ENCODE data around the gene ELAVL1. TPM values are rescaled to one million over a fixed set of nuclear protein-coding genes. Genes with fewer than 3 reads are reported as not detected.

ELAVL1 gene
- total RNA-seq, 1 donor from 2014 or later: 49.7 TPM

- ATAC-seq: no peak
- DNase-seq (ENCODE audit: low spot score): no peak
- intact Hi-C loops (cut with DNase I): no loop called here
Measured at GRCh38 chr19:8023371-8023770, 17.9 kb upstream of the ELAVL1 start.

GRCh38 chr19:8022275-8022674, 16.8 kb upstream of the ELAVL1 start:
- no peak for DNase-seq (ENCODE audit: low spot score)
- no peak for ATAC-seq
- intact Hi-C loops (cut with DNase I): no loop called here

GRCh38 chr19:8021374-8021773, 15.9 kb upstream of the ELAVL1 start:
- DNase-seq (ENCODE audit: low spot score): no peak
- ATAC-seq: no peak
- intact Hi-C loops (cut with DNase I): no loop called here

DNA sequence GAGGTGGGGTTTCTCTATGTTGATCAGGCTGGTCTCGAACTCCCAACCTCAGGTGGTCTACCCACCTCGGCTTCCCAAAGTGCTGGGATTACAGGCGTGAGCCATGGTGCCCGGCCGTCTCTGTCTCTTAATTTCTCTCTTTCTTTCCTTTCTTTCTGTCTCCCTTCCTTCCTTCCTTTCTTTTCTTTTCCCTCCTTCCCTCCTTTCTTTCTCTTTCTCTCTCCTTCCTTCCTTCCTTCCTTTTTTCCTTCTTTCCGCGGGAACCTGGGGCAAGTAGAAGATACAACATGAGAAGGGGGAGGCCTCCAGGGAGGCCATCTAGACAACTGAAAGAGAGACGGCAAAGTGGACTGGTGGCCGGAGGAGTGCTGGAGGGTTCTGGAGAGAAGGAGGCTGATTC, 15.2 kb upstream of the ELAVL1 start:
- ATAC-seq: no peak
- DNase-seq (ENCODE audit: low spot score): no peak
- intact Hi-C loops (cut with DNase I): no loop called here

GRCh38 chr19:8017808-8018207, 12.4 kb upstream of the ELAVL1 start:
- no peak for ATAC-seq
- no peak for DNase-seq (ENCODE audit: low spot score)
- intact Hi-C loops (cut with DNase I): no loop called here

GRCh38 chr19:8004723-8005513, 523 bp downstream of the ELAVL1 start:
- DNase-seq (ENCODE audit: low spot score) (no peak), ATAC-seq (no peak)
- intact Hi-C loops (cut with DNase I): no loop called here

DNA sequence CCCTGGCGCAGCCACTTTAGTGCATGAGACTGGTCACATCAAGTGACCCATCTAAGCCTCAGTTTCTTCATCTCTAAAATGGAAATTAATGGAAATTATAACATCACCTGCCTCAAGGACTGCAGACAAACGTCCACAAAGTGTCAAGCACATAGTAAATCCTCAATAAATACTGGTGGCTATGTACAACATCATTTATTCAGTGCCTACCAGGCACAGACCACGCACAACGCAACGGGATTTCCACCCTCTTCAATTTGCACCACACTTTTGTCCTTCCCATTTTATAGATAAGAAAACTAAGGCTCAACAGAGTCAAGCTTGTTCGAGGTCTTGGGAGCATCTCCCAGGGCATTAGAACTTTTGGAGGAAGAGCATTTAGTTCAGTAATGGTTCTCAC, 1.4 kb downstream of the ELAVL1 start:
- intact Hi-C loops (cut with DNase I): no loop called here
- ATAC-seq: no peak
- DNase-seq (ENCODE audit: low spot score): no peak

DNA sequence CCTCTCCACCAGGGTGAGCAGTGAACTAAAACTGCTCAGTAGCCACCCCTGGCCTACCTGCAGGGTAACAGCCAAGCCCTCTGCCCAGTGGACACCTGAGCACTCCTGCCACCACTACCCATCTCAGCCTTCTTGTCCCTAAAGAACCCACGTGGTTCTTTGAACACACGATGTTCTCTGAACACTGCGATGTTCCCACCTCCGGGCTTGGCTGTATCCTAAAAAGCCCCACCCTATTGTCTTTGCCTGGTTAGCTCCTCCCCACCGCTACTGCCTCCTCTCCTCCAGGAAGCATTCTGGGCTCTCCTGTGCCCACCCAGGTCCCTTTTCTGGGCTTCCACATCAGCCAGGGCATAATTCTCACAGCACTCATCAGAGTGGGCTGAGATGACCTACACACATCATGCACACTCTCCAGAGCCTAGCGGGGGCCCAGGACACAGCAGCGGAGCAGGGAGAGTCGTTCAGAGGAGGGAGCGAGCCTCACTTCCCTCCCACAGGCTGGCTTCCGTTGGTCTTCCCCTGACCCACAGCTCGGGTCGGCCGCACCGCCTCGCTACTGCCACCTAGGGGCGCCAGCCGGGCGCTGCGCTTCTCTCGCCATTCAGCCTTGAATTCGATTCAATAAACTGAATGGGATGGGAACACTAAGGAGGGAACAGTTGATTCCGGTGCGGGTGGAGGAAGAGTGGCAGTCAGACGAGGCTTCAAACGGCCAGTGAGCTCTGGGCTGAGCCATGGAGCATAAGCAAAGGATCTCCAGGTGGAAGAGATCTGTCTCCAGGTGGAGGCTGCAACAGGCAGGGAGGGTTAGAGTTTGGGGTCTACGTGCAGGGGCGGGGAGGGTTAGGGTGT, 3.2 kb downstream of the ELAVL1 start:
- intact Hi-C loops (cut with DNase I): no loop called here
- peak; percentile 86 for ATAC-seq
- peak; percentile 88 for DNase-seq (ENCODE audit: low spot score)

- intact Hi-C loops (cut with DNase I): no loop called here
- no peak for ATAC-seq
Measured at GRCh38 chr19:8001651-8001994, 3.8 kb downstream of the ELAVL1 start.

DNA sequence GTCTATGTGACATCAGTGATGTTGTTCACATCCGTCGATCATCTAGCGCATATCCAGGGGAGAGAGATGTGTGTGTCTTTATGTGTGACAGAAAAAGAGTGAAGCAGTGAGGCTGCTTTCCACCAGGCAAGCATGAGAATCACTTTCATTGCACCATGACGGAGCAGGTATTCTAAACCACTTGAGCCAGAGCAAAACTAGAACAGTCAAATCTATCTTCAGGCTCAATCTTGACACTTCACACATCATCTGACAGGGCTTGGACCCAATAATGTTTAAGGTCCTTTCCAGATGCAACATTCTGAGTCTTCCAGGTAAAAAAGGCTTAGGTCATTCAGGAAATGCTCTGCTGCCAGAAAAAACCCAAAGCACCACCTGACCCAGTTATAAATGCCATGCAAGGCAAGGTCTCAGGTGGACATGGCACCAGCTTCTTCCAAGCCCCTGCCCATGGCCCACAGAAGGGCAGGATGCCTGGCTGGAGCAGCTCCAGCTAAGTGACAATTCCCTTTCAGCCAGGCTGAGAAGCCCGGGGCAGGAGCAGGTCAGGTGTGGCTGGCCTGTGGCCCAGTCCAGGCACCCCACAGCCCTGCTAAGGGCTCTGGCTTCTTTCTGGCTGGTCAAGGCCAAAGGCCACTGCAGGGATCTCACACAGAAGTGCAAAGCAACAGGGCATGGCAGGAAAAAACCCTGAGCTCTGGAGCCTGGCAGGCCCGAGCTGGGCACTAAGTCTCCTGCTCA, 5.0 kb downstream of the ELAVL1 start:
- DNase-seq (ENCODE audit: low spot score) (no peak), ATAC-seq (no peak)
- intact Hi-C loops (cut with DNase I): no loop called here

More at GRCh38 chr19:8001651-8001994, 3.8 kb downstream of the ELAVL1 start:
- no peak for DNase-seq (ENCODE audit: low spot score)

DNA sequence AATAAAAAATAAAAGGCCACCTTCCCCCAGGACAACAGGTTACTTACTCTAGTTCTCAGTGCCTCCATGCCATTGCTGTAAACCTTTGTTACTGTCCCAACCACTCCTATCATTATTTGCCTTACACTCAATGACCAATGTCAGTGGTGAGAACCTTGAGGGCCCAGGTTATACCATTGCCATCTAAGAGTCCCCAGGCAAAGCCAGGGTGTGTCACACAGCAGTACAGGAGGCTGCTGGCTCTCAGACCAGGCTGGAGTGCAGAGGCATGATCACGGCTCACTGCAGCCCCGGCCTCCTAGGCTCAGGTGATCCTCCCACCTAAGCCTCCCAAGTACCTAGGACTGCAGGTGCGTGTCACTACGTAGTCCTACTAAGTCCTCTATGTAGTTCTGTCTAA, 6.1 kb downstream of the ELAVL1 start:
- ATAC-seq (no peak), DNase-seq (ENCODE audit: low spot score) (no peak)
- intact Hi-C loops (cut with DNase I): no loop called here

GRCh38 chr19:7997809-7998480, 7.5 kb downstream of the ELAVL1 start:
- ATAC-seq: no peak
- intact Hi-C loops (cut with DNase I): no loop called here
- no peak for DNase-seq (ENCODE audit: low spot score)

DNA sequence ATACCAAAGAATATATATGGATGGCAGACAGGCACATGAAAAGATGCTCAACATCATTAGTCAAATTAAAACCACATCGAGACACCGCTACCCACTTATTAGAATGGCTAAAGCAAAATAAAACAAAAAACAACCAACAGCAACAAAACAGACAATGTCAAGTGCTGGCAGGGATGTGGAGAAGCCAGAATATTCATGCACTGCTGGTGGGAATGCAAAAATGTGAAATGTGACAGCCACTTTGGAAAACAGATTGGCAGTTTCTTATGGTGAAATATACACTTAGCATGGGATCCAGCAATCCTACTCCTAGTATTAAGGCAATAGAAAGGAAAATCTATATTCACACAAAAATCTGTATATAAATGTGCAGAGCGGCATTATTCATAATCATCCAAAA, 8.6 kb downstream of the ELAVL1 start:
- intact Hi-C loops (cut with DNase I): no loop called here
- no peak for DNase-seq (ENCODE audit: low spot score)
- no peak for ATAC-seq

GRCh38 chr19:7995810-7996158, 9.7 kb downstream of the ELAVL1 start:
- ATAC-seq (no peak), DNase-seq (ENCODE audit: low spot score) (no peak)

DNA sequence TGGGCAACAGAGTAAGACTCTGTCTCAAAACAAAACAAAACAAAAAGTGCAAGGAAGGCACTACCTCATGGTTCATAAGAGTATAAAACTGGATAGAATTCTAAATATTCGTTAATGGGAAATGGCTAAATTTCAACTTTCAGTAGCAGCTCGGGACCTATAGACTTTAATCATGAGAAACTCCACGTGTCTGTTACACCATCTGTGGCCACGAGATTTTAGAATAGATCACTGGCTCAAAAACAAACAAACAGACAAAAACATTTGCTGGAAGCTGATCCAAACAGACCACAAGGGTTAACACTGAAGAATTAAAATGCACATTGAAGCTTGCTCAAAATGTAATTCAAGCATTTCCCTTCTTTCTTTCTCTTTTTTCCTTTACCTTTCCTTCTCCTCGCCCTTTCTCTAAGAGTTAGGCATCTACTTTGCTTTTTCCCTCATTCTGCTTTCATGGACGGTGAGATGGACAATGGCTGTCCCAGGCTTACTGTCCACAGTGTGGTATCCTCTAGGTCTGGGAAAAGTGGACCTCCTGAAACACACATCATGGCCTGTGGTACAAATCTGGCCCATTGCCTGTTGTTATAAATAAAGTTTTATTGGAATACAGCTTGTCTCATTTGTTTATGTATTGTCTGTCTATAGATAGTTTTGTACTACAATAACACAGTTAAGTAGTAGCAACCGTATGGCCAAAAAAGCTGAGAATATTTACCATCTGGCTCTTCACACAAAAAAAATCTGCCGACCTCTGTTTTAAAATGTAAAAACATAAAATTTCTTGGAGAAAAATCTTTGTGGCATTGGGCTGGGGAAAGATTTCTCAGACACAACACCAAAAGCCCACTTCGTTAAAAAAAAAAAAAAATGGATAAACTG, 10.3 kb downstream of the ELAVL1 start:
- no peak for DNase-seq (ENCODE audit: low spot score)
- ATAC-seq: no peak
- intact Hi-C loops (cut with DNase I): no loop called here

More at GRCh38 chr19:7995810-7996158, 9.7 kb downstream of the ELAVL1 start:
- intact Hi-C loops (cut with DNase I): no loop called here

DNA sequence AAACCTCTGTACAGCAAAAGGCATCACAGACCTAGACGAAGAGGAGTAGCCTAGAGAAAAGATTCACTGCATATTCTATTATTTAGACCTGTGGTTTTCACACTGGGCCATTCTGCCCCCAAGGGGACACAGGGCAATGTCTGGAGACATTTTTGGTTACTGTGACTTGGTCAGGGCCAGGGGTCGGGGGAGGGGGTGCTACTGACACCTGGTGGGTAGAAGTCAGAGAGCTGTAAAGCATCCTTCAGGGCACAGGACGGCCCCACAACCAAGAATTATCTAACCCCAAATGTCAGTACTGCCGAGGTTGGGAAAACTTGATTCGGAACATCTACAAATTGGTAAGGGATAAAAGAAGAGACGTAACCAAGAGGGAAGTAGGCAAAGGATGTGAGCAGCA, 11.3 kb downstream of the ELAVL1 start:
- intact Hi-C loops (cut with DNase I): no loop called here
- ATAC-seq (no peak), DNase-seq (ENCODE audit: low spot score) (no peak)

- ATAC-seq (peak; percentile 88), DNase-seq (ENCODE audit: low spot score) (no peak)
- intact Hi-C loops (cut with DNase I): no loop called here
Measured at GRCh38 chr19:7993560-7993959, 11.9 kb downstream of the ELAVL1 start.

GRCh38 chr19:7992575-7992974, 12.9 kb downstream of the ELAVL1 start:
- no peak for DNase-seq (ENCODE audit: low spot score)
- intact Hi-C loops (cut with DNase I): no loop called here
- ATAC-seq: no peak

Measured in sciatic nerve (tissue), 2 donors.